HG03575 (cell line): ENCODE results near the gene ZNF628.
A peak's percentile ranks its signal among the peaks of the same experiment; 100 is the strongest.
"Not testable (repeated sequence)": the region's sequence is repeated elsewhere in the genome, so short reads cannot be mapped to it uniquely, and the experiment has no call there.

ENCODE experiments used
- ATAC-seq: cut with Tn5 transposase; IDR thresholded peaks from one replicate; pipeline ENCODE4 v1.9.1; 2021; ENCODE audit not compliant: unreplicated experiment, insufficient number of reproducible peaks, low FRiP score; ENCODE audit errors: extremely low read depth

The ZNF628 gene

GRCh38 chr19:55491546-55492360 is 15.3 kb downstream of the ZNF628 start:
- no peak for ATAC-seq

- ATAC-seq, result no peak
These were observed 16.0 kb downstream of the ZNF628 start for GRCh38 chr19:55492362-55492944.

- ATAC-seq, result no peak
These were observed 16.7 kb downstream of the ZNF628 start for GRCh38 chr19:55493052-55493644.

- no peak for ATAC-seq
These were observed 17.3 kb downstream of the ZNF628 start for GRCh38 chr19:55493645-55494171.

- no peak for ATAC-seq
These were observed 17.9 kb downstream of the ZNF628 start for GRCh38 chr19:55494172-55494761.

GRCh38 chr19:55495646-55496349 is 19.4 kb downstream of the ZNF628 start:
- ATAC-seq, result no peak

- ATAC-seq, result not testable (repeated sequence)
These were observed 20.4 kb downstream of the ZNF628 start for GRCh38 chr19:55496820-55497219.

GRCh38 chr19:55497763-55498162 is 21.3 kb downstream of the ZNF628 start:
- no peak for ATAC-seq

- ATAC-seq, result no peak
These were observed 21.9 kb downstream of the ZNF628 start for GRCh38 chr19:55498246-55498840.

GRCh38 chr19:55500368-55500952 is 24.0 kb downstream of the ZNF628 start:
- ATAC-seq, result no peak

- no peak for ATAC-seq
These were observed 26.0 kb downstream of the ZNF628 start for GRCh38 chr19:55502197-55502952.

GRCh38 chr19:55503157-55503501 is 26.7 kb downstream of the ZNF628 start:
- ATAC-seq, result no peak

- ATAC-seq, result no peak
These were observed 27.3 kb downstream of the ZNF628 start for GRCh38 chr19:55503502-55504251.

- ATAC-seq, result no peak
These were observed 27.8 kb downstream of the ZNF628 start for GRCh38 chr19:55504252-55504603.

GRCh38 chr19:55504981-55505380 is 28.6 kb downstream of the ZNF628 start:
- ATAC-seq, result no peak

GRCh38 chr19:55508120-55508519 is 31.7 kb downstream of the ZNF628 start:
- no peak for ATAC-seq

GRCh38 chr19:55516878-55517620 is 40.6 kb downstream of the ZNF628 start:
- peak; percentile 58 for ATAC-seq
